ENCODE data around the gene ZBED4.

ZBED4 gene

DNA sequence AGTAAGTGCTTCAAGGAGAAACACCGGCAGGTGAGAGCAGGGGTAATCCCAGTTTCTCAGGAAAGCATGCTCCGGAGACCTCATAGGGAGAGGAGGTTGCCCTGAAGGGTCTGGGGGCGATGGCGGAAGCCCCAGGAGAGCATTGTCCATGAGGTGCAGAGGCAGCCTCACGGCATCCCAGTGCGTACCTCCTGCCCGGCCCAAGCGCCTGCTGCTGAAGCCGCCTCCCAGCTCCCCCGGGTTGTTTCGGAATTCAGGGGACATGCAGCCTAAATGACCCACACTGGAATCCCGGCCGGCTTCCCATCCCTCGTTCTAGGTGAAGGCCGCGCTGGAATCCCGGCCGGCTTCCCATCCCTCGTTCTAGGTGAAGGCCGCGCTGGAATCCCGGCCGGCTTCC is 2.7 kb downstream of the ZBED4 start:
- TF ChIP-seq, protein P1, sequence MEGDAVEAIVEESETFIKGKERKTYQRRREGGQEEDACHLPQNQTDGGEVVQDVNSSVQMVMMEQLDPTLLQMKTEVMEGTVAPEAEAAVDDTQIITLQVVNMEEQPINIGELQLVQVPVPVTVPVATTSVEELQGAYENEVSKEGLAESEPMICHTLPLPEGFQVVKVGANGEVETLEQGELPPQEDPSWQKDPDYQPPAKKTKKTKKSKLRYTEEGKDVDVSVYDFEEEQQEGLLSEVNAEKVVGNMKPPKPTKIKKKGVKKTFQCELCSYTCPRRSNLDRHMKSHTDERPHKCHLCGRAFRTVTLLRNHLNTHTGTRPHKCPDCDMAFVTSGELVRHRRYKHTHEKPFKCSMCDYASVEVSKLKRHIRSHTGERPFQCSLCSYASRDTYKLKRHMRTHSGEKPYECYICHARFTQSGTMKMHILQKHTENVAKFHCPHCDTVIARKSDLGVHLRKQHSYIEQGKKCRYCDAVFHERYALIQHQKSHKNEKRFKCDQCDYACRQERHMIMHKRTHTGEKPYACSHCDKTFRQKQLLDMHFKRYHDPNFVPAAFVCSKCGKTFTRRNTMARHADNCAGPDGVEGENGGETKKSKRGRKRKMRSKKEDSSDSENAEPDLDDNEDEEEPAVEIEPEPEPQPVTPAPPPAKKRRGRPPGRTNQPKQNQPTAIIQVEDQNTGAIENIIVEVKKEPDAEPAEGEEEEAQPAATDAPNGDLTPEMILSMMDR (IDR thresholded peaks at IDR 0.05): no peak

DNA sequence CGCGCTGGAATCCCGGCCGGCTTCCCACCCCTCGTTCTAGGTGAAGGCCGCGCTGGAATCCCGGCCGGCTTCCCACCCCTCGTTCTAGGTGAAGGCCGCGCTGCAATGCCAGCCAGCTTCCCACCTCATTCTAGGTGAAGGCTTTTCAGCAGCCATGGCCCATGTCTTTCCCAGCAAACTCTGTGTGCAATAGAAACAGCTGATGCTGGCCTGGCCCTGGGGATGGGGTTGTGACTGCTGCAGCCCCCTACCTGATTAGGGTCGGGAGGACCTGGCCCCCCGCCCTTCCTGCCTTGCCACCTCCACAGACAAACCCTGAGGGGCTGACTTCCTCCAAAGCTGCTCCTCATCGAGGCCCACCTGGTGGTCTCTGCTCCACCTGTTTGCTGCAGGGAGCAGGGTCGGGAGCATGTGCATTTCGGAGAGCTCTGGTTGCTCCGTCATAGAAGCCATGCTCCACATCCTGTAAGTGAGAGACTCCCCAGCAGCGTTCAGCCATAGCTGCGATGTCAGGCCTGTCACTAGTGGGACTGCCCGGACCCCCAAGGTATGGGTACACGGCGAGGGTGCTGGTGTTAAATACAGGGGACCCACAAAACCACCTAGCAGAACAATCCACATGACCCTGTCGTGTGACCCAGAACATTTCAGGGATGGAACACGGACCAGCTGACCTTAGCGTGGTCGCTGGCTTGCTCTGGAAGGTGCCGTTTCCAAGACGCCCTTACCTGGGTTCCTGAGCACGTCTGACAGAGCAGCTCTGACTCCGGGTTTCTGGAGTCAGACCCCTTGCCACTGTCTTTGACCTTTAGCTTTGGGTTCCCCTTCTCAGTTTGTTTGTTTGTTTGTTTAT is 3.3 kb downstream of the ZBED4 start:
- TF ChIP-seq, protein P1 (IDR thresholded peaks at IDR 0.05): no peak

DNA sequence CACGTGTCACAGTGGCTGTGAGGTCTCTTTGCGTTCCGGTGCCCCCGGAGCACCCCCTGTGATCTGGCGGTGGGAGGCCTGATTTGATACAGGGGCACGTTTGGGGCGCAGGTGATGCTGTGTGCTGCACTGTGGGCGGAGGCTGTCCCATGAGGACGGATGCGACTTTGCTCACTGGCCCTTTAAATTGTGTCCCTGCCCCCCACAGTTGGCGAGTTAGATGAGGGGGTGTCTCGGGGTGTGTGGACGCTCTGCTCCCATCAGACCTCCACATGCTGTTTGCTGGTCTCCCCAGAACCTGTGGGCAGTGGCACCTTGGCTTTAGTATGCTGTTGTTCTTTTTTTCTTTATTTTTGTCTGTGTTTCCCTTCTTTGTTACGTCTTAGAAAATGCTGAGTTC is 5.2 kb downstream of the ZBED4 start:
- TF ChIP-seq, protein P1 (IDR thresholded peaks at IDR 0.05): no peak

DNA sequence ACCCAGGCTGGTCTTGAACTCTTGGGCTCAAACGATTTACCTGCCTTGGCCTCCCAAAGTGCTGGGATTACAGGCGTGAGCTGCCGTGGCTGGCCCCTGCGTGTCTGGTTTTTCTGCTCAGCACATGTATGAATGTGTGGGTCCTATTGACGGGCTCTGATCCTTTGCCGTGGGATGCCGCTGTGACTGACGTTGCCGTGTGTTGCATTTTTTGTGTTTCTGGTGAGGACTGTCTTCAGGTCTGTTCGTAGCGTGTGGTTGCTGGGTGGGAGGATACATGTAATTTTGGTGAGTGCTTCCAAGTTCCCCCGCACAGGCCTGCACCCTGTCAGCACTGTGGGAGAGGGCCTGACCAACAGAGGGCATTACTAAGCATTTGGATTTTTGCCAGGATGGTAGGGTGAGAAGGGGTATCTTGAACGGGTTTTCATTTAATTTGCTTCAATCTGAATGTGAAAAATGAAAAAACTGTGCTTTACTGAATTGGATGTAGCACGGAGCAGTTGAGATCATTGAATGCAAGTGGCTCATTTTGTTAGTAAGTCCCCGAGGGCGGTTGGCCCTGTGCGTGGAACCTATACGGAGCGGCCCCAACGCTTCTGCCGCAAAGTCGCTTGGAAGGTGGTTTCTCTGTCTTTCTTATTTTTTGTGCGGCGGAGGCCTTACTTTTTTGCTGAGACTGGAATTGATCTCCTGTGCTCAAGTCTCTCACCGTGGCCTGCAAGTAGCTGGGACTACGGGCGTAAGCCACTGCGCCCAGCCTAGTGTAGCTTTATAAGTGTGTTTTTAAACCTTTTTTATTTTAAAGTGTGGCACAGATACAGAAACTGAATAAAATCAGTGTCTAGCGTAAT is 8.2 kb downstream of the ZBED4 start:
- TF ChIP-seq, protein P1 (IDR thresholded peaks at IDR 0.05): no peak

DNA sequence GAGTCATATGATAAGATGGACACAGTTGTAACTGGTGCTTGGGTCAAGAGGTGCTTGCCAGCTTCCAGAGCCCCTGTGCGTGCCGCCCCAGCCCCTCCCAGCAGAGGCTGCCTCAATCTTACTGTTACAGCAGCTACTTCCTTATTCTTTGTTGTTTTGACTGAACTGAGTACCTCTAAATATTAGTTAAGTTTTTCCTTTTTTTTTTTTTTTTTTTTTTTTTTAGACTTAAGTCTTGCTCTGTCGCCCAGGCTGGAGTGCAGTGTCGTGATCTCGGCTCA is 8.8 kb downstream of the ZBED4 start:
- TF ChIP-seq, protein P1 (IDR thresholded peaks at IDR 0.05): no peak

DNA sequence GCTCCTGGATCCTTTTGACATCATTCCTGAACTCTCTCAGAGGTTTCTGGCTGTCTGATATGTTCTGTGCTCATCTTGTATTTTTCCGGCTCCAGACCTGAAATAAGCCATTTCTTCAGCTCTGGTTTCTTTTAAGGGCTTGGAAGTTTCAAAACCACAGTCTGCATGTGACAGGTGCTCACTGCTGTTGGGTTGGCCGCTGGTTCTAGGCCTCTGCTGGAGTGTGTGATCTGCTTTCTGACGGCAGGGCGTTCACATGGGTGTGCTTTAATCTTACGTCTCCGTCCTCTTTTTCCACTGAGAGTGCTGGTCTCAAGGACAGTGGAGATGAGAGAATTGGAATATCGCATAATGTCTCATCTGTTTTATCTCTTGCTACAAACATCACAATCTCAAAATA is 10.3 kb downstream of the ZBED4 start:
- TF ChIP-seq, protein P1 (IDR thresholded peaks at IDR 0.05): no peak

DNA sequence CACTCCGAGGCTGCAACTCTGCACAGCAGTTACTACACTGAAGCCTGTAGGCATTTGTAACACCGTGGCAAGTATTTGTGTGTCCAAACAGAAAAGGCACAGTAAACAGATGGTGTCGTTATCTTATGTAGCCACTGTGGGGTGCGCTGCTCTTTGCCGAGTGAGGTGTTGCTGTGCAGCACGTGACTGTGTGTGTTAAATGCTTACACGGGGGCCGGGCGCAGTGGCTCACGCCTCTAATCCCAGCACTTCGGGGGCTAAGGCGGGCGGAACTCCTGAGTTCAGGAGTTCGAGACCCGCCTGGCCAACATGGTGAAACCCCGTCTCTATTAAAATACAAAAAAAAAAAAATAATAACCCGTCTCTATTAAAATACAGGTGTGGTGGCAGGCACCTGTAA is 11.5 kb downstream of the ZBED4 start:
- TF ChIP-seq, protein P1 (IDR thresholded peaks at IDR 0.05): no peak
